ENCODE data around the gene WEE1.
A peak's percentile ranks its signal among the peaks of the same experiment; 100 is the strongest.

The WEE1 gene

GRCh38 chr11:9604134-9604533, 30.7 kb downstream of the WEE1 start:
- no peak for FAIRE-seq
- DNase-seq (ENCODE audit: insufficient read length, low spot score) = no peak
- TF ChIP-seq POLR2A (IDR thresholded peaks at IDR 0.05; ENCODE audit: low read depth, low read length) (no peak), TAF1 (IDR thresholded peaks at IDR 0.05; ENCODE audit: low read depth, low read length) (no peak)

- no peak for FAIRE-seq
- TF ChIP-seq PAX5 (IDR thresholded peaks at IDR 0.05; ENCODE audit: insufficient read depth, low read length, severe bottlenecking) (no peak), POU2F2 (IDR thresholded peaks at IDR 0.05; ENCODE audit: low read depth, low read length) (no peak), POLR2AphosphoS5 (IDR thresholded peaks at IDR 0.05; ENCODE audit: low read depth, low read length) (no peak), TAF1 (IDR thresholded peaks at IDR 0.05; ENCODE audit: low read depth, low read length) (no peak), POLR2A (IDR thresholded peaks at IDR 0.05; ENCODE audit: low read depth, low read length) (no peak), SPI1 (IDR thresholded peaks at IDR 0.05; ENCODE audit: low read depth, low read length) (no peak)
- DNase-seq (ENCODE audit: insufficient read length, low spot score) = no peak
Observed at GRCh38 chr11:9605742-9606141, 32.3 kb downstream of the WEE1 start.

- TF ChIP-seq PAX5 (IDR thresholded peaks at IDR 0.05; ENCODE audit: insufficient read depth, low read length, severe bottlenecking) = no peak
- TF ChIP-seq POLR2AphosphoS5 (IDR thresholded peaks at IDR 0.05; ENCODE audit: low read depth, low read length) = no peak
- TF ChIP-seq TAF1 (IDR thresholded peaks at IDR 0.05; ENCODE audit: low read depth, low read length) = no peak
- no peak for TF ChIP-seq POLR2A (IDR thresholded peaks at IDR 0.05; ENCODE audit: low read depth, low read length)
- TF ChIP-seq POU2F2 (IDR thresholded peaks at IDR 0.05; ENCODE audit: low read depth, low read length) = no peak
- TF ChIP-seq SPI1 (IDR thresholded peaks at IDR 0.05; ENCODE audit: low read depth, low read length) = no peak
- DNase-seq (ENCODE audit: insufficient read length, low spot score) (no peak), FAIRE-seq (no peak)
Observed at GRCh38 chr11:9606809-9607510, 33.5 kb downstream of the WEE1 start.

GRCh38 chr11:9607511-9607899, 34.0 kb downstream of the WEE1 start:
- FAIRE-seq (no peak), DNase-seq (ENCODE audit: insufficient read length, low spot score) (no peak)
- TF ChIP-seq POLR2A (IDR thresholded peaks at IDR 0.05; ENCODE audit: low read depth, low read length) = no peak

DNA sequence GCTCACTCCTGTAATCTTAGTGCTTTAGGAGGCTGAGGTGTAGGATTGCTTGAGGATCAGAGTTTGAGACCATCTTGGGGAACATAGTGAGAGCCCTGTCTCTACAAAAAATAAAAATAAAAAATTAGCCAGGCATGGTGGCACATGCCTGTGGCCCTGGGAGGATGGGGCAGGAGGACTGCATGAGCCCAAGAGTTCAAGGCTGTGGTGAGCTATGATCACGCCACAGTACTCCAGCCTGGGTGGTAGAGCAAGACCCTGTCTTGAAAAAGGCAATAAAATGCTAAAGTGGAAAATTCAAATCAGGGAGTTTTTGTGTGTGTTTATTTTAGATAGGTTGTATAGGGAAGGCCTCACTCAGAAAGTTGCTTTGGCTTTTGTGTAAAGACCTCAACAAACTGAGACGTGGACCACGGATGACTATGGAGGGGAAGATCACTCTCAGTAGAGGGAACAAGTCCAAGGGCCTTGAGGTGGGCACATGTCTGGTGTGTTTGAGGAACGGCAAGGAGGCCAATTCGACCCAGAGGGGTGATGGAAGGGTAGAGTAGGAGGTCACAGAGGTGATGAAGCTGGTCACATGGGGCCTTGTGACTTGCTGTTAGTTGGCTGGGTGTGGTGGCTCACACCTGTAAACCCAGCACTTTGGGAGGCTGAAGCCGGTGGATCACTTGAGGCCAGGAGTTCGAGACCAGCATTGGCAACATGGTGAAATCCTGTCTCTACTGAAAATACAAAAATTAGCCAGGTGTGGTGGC, 35.7 kb downstream of the WEE1 start:
- TF ChIP-seq POU2F2 (IDR thresholded peaks at IDR 0.05; ENCODE audit: low read depth, low read length) (0 out of 2 replicates have a peak, but pooled peaks have one; percentile 43), TAF1 (IDR thresholded peaks at IDR 0.05; ENCODE audit: low read depth, low read length) (no peak), POLR2A (IDR thresholded peaks at IDR 0.05; ENCODE audit: low read depth, low read length) (no peak)
- FAIRE-seq = peak; percentile 45
- no peak for DNase-seq (ENCODE audit: insufficient read length, low spot score)

GRCh38 chr11:9609841-9610240, 36.4 kb downstream of the WEE1 start:
- TF ChIP-seq POU2F2 (IDR thresholded peaks at IDR 0.05; ENCODE audit: low read depth, low read length) = no peak
- TF ChIP-seq POLR2AphosphoS5 (IDR thresholded peaks at IDR 0.05; ENCODE audit: low read depth, low read length) = no peak
- no peak for TF ChIP-seq SPI1 (IDR thresholded peaks at IDR 0.05; ENCODE audit: low read depth, low read length)
- TF ChIP-seq TAF1 (IDR thresholded peaks at IDR 0.05; ENCODE audit: low read depth, low read length) = no peak
- TF ChIP-seq PAX5 (IDR thresholded peaks at IDR 0.05; ENCODE audit: insufficient read depth, low read length, severe bottlenecking) = no peak
- FAIRE-seq (no peak), DNase-seq (ENCODE audit: insufficient read length, low spot score) (no peak)

GRCh38 chr11:9613118-9613829, 39.8 kb downstream of the WEE1 start:
- peak; percentile 71 for FAIRE-seq

DNA sequence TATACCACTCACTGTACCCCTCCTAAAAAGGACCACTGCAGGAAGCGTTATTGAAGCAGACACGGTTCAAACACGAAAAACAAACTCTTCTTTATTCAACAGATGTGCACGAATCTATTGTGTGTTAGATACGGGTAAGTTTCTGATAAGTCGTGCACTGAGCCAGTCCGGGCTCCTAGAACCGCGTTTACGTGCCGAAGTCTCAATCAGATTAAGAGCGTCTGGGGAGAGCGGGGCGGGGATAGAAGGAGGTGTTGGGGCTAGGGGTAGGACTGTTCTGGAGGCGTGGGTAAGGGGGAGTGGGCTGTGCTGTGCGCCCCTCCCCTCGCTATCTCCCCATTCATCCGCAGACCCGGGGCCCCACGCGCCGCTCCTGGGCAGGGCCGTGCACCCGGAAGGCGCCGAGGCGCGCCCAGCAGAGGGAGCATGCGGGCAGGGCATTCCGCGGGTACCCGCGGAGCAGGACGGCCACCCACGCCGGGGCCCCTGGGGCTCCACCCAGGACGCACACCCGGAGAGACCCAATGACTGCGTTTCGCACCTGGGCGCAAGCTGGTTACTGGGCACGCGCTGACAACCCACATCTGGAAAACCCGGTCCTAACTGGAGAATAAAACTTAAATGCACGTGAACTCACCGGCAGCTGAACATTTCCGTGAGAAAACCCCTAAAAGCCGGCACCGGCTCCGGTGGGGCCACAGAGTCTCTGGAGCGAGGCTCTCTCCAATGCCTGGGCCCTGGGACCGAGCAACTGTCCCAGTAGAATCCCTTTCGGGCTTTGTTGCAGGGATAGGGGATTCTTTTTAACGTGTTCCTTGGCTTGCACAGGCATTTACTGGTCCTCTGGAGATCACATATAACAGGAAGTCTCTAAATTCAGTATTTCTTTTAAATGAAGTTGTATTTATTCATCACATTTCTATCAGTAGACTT, 40.6 kb downstream of the WEE1 start:
- DNase-seq (ENCODE audit: insufficient read length, low spot score) (peak; percentile 60), FAIRE-seq (peak; percentile 94)
- TF ChIP-seq POU2F2 (IDR thresholded peaks at IDR 0.05; ENCODE audit: low read depth, low read length) (peak; percentile 49; the same call in 1 of the 2 replicates), TAF1 (IDR thresholded peaks at IDR 0.05; ENCODE audit: low read depth, low read length) (peak; percentile 11; the same call in 1 of the 2 replicates), PAX5 (IDR thresholded peaks at IDR 0.05; ENCODE audit: insufficient read depth, low read length, severe bottlenecking) (peak; percentile 45), SPI1 (IDR thresholded peaks at IDR 0.05; ENCODE audit: low read depth, low read length) (no peak), POLR2A (IDR thresholded peaks at IDR 0.05; ENCODE audit: low read depth, low read length) (no peak; the same call in 1 of the 2 replicates)

More at GRCh38 chr11:9613118-9613829, 39.8 kb downstream of the WEE1 start:
- DNase-seq (ENCODE audit: insufficient read length, low spot score) = peak; percentile 71
- TF ChIP-seq PAX5 (IDR thresholded peaks at IDR 0.05; ENCODE audit: insufficient read depth, low read length, severe bottlenecking) (no peak), POU2F2 (IDR thresholded peaks at IDR 0.05; ENCODE audit: low read depth, low read length) (0 out of 2 replicates have a peak, but pooled peaks have one; percentile 8), TAF1 (IDR thresholded peaks at IDR 0.05; ENCODE audit: low read depth, low read length) (no peak), SPI1 (IDR thresholded peaks at IDR 0.05; ENCODE audit: low read depth, low read length) (no peak), POLR2A (IDR thresholded peaks at IDR 0.05; ENCODE audit: low read depth, low read length) (no peak; the same call in 1 of the 2 replicates)

- FAIRE-seq = peak; percentile 71
- DNase-seq (ENCODE audit: insufficient read length, low spot score) = peak; percentile 30
- no peak for TF ChIP-seq SPI1 (IDR thresholded peaks at IDR 0.05; ENCODE audit: low read depth, low read length)
- no peak for TF ChIP-seq POLR2A (IDR thresholded peaks at IDR 0.05; ENCODE audit: low read depth, low read length)
- TF ChIP-seq POLR2AphosphoS5 (IDR thresholded peaks at IDR 0.05; ENCODE audit: low read depth, low read length) = 0 out of 2 replicates have a peak, but pooled peaks have one; percentile 25
- no peak for TF ChIP-seq TAF1 (IDR thresholded peaks at IDR 0.05; ENCODE audit: low read depth, low read length)
- peak; percentile 82 for TF ChIP-seq PAX5 (IDR thresholded peaks at IDR 0.05; ENCODE audit: insufficient read depth, low read length, severe bottlenecking)
- TF ChIP-seq POU2F2 (IDR thresholded peaks at IDR 0.05; ENCODE audit: low read depth, low read length) = peak; percentile 93; the same call in 1 of the 2 replicates
Observed at GRCh38 chr11:9615031-9615451, 41.6 kb downstream of the WEE1 start.

All from GM12891 (cell line).